GM19238 (cell line): ENCODE results near the gene CLCN7.

Experiments
- DNase-seq: peaks from one replicate; pipeline ENCODE4 v3.0.0; 2011; ENCODE audit warnings: low spot score; ENCODE audit not compliant: insufficient read length

CLCN7 gene

GRCh38 chr16:1432388-1433262 is 42.2 kb downstream of the CLCN7 start:
- no peak for DNase-seq

DNA sequence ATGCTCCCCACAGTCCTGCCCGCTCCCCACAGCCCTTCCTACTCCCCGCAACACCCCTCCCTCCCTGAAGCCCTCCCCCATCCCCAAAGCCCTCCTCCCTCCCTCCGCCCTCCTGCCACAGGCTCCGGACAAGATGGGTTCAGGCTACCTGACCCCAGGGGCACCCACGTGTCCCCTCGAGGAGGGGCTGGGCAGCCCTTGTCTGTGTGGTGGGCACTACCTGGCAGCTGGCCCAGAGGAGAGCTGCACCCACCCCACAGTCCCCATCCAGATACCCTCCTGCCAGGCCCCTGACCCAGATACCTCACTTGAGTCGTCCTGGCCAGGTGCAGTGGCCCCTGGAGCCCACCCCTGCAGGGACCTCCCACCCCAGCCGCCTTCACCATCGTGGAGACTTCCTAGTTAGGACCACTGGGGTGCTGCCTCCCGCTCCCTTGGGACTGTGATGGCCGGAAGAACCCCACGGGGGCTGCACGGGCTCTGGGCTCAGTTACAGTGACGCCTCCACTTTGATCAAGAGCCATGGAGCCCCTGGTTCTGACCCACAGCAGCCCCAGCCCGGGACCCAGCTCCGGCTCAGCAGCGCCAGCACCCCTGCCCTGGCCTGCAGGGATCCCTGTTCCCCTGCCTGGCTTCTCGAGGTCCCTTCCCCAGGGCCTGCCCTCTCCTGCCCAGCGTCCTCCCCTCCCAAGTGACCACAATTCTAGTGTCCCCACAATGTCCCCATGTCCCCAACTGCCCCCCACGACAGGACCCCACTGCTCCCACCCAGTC is 43.1 kb downstream of the CLCN7 start:
- DNase-seq, result no peak

DNA sequence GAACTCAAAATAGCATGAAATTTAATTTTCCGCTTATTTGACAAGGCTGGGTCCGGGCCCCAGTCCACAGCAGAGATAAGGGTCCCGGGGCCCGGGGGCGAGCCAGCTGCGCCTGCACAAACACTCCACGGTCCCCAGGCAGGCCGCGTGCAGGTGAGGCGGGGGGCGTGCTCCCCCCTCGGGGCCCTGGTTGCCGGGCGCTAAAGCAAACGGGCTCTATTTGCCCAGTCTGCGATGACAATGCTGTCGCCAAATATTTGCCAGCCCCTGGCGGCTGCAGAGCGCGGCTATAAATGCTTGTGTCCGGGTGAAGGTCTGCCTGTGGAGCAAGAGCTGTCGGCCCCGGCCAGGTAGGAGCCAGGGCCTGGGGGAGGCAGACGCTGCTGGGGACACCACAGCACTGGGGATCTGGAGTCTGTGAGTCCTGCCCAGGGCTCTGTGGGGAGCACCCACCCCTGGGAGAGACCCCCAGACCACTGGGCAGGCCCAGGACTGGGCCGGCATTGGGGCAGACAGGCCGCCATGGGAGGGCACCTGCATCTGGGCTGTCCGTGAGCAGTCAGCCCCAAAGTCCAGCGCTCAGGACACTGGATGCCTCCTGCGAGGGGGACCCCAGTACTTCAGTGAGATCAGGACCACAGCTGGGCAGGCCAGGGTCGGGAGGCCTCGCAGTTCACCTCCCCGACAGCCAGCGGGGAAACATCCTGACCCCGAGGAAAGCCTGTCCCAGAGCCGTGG is 43.9 kb downstream of the CLCN7 start, which contains the start of gene PERCC1:
PERCC1 (plus strand) TSS at position 320 of the 738 bp plus-strand sequence. CDS start 1,516 bp downstream, outside the sequence.
- DNase-seq, result no peak

GRCh38 chr16:1430214-1430758 is 44.5 kb downstream of the CLCN7 start:
- no peak for DNase-seq

- DNase-seq, result no peak
Observed at GRCh38 chr16:1429631-1430030, 45.2 kb downstream of the CLCN7 start.

DNA sequence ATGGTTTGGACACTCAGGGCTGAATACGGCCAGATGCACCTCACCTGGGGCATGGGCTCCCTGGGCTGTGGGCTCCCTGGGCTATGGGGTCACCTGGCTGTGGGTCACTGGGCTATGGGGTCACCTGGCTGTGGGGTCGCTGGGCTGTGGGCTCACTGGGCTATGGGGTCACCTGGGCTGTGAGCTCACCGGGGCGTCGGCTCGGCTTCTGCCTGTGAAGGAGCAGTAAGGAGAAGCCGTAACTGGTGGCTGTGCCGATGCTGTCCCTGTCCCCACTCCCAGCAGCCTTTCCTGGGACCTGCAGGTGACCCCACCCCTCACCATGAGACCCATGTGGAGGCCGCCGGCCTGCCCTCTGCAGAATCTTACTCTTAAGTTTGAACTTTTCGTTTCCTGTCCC is 45.8 kb downstream of the CLCN7 start:
- no peak for DNase-seq

GRCh38 chr16:1428511-1428910 is 46.3 kb downstream of the CLCN7 start:
- DNase-seq, result peak; percentile 71

GRCh38 chr16:1427473-1428461 is 47.1 kb downstream of the CLCN7 start:
- DNase-seq, result no peak

- DNase-seq, result no peak
Observed at GRCh38 chr16:1426734-1427471, 47.9 kb downstream of the CLCN7 start.

GRCh38 chr16:1425616-1426370 is 49.0 kb downstream of the CLCN7 start:
- DNase-seq, result no peak

DNA sequence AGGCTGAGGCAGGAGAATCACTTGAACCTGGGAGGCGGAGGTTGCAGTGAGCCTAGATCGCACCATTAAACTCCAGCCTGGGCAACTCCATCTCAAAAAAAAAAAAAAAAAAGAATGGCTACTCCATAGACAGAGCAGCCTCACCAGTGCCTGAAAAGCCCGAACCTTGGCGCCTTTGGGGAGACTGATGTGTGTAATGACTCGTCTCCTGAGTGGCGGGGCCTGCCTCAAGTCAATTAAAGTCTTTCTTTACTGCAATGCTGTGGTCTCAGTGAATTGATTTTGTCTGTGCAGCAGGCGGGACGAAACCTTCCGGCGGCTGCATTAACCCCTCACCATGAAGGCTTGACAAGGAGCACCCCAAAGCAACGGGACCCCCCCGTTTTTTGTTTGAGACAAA is 50.8 kb downstream of the CLCN7 start:
- no peak for DNase-seq

DNA sequence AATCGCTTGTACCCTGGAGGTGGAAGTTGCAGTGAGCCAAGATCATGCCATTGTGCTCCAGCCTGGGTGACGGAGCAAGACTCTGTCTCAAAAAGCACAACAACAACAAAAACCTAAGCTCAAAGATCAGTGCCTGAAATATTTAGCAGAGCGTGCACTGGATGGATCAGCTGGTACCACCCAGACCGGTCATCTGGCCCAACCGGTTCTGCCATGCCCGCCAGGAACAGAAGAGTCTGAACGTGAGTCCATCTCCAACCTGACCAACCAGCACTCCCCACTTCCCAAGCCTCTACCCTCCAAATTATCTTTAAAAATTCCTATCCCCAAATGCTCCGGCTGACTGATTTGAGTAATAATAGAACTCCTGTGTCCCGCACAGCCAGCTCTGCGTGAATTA is 52.8 kb downstream of the CLCN7 start:
- no peak for DNase-seq

GRCh38 chr16:1420111-1420539 is 54.7 kb downstream of the CLCN7 start:
- DNase-seq, result no peak

DNA sequence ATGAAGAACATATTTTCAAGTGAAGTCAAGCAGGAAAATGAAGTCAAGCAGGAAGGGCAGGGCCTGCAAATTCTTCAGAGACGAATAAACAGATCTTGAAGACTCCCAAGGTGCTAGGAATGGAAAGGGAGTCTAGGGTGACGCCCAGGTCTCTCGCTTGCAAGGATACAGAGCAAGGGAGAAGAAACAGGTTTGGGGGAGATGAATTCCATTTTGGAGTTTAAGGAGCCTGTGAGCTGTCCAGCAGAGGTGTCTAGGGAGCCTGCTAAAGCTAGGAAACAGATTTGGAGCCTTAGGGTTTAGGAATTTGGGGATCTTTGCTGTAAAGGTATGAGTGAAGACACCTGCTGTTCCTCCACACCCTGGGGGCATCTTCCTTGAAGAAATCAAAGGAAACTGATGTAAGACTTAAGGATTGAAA is 58.3 kb downstream of the CLCN7 start:
- DNase-seq, result no peak

- DNase-seq, result peak; percentile 92
Observed at GRCh38 chr16:1414532-1415260, 60.1 kb downstream of the CLCN7 start, which contains the start of gene UNKL. Gene UNKL (minus strand): TSS chr16:1414704. CDS start chr16:1414691, 13 bp downstream.

- peak; percentile 71 for DNase-seq
Observed at GRCh38 chr16:1413684-1414531, 60.9 kb downstream of the CLCN7 start.

DNA sequence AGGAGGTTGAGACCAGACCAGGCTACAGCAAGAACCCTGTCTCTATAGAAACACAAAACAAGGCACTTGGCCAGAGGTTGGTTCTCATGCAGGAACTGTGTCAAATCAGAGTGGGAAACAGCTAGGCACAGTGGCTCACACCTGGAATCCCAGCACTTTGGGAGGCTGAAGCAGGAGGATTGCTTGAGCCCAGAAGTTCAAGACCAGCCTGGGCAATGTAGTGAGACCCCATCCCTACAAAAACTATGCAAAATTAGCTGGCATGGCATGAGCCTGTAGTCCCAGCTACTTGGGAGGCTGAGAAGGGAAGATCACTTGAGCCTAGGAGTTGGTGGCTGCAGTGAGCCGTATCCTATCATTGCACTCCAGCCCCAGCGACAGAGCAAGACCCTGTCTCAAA is 62.0 kb downstream of the CLCN7 start:
- no peak for DNase-seq
